HEK293 (cell line): ENCODE measurements around the gene PTRHD1.

Experiments used
- MEIS1 ChIP-seq: sonication (generic); formaldehyde crosslinking; IDR thresholded peaks from 2 replicates; pipeline ENCODE4 v1.8.1; 2022; ENCODE audit warnings: missing genetic modification reagents, mild to moderate bottlenecking, borderline replicate concordance
- ZFHX2 ChIP-seq: fragments of 450-650 bp; formaldehyde crosslinking; conservative IDR thresholded peaks from 2 replicates; pipeline ENCODE4 v1.5.1; 2016; ENCODE audit warnings: missing biosample characterization, missing genetic modification characterization
- ZFP37 ChIP-seq: fragments of 450-650 bp; formaldehyde crosslinking; IDR thresholded peaks from 2 replicates; pipeline ENCODE4 v1.5.1; 2016; ENCODE audit warnings: missing biosample characterization, missing genetic modification characterization
- ZNF423 ChIP-seq: fragments of 450-650 bp; formaldehyde crosslinking; IDR thresholded peaks from 2 replicates; pipeline ENCODE4 v1.5.1; 2016; ENCODE audit warnings: missing biosample characterization, missing genetic modification characterization
- ZNF776 ChIP-seq: fragments of 450-650 bp; formaldehyde crosslinking; IDR thresholded peaks from 2 replicates; pipeline ENCODE4 v1.5.0; 2017; ENCODE audit warnings: missing biosample characterization, missing genetic modification characterization, borderline replicate concordance
- TF ChIP-seq, protein P1 (sequence below): fragments of 450-650 bp; formaldehyde crosslinking; IDR thresholded peaks from 2 replicates; pipeline ENCODE4 v1.5.1; 2016; ENCODE audit warnings: missing biosample characterization, missing genetic modification characterization
- TF ChIP-seq, protein P2 (sequence below): fragments of 450-650 bp; IDR thresholded peaks from 2 replicates; pipeline ENCODE4 v1.5.1; 2018; ENCODE audit warnings: missing biosample characterization, mild to moderate bottlenecking, missing genetic modification characterization
- TF ChIP-seq, protein P3 (sequence below): fragments of 450-650 bp; formaldehyde crosslinking; IDR thresholded peaks from 2 replicates; pipeline ENCODE4 v1.5.1; 2016; ENCODE audit warnings: missing biosample characterization, missing genetic modification characterization
- TF ChIP-seq, protein P4 (sequence below): fragments of 450-650 bp; formaldehyde crosslinking; conservative IDR thresholded peaks from 2 replicates; pipeline ENCODE4 v1.5.1; 2016; ENCODE audit warnings: low read depth, missing biosample characterization, missing genetic modification characterization

DNA sequence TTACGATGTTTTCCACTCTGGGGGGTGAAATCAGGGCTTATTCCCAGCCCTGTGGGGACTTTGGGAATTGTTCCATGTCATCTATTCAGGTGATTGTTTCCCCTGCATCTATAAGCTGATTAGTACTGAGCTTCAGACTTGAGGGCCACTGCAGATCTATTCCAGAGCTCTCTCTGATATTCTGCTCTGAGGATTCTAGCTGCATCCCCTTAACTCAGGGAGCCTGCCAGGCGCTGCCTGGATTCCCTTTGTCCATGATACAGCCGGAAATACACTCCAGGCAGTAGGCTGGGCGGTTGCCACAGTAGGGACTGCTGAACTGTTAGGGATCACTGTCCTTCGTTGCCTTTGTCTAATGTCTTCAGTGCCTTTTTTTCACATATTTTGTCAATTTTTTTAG, 31.3 kb downstream of the PTRHD1 start:
- TF ChIP-seq, protein P1, sequence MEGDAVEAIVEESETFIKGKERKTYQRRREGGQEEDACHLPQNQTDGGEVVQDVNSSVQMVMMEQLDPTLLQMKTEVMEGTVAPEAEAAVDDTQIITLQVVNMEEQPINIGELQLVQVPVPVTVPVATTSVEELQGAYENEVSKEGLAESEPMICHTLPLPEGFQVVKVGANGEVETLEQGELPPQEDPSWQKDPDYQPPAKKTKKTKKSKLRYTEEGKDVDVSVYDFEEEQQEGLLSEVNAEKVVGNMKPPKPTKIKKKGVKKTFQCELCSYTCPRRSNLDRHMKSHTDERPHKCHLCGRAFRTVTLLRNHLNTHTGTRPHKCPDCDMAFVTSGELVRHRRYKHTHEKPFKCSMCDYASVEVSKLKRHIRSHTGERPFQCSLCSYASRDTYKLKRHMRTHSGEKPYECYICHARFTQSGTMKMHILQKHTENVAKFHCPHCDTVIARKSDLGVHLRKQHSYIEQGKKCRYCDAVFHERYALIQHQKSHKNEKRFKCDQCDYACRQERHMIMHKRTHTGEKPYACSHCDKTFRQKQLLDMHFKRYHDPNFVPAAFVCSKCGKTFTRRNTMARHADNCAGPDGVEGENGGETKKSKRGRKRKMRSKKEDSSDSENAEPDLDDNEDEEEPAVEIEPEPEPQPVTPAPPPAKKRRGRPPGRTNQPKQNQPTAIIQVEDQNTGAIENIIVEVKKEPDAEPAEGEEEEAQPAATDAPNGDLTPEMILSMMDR (tag by site-specific recombination) = no peak
- TF ChIP-seq ZNF423 (tag by site-specific recombination) = no peak
- no peak for TF ChIP-seq MEIS1
- TF ChIP-seq, protein P2, sequence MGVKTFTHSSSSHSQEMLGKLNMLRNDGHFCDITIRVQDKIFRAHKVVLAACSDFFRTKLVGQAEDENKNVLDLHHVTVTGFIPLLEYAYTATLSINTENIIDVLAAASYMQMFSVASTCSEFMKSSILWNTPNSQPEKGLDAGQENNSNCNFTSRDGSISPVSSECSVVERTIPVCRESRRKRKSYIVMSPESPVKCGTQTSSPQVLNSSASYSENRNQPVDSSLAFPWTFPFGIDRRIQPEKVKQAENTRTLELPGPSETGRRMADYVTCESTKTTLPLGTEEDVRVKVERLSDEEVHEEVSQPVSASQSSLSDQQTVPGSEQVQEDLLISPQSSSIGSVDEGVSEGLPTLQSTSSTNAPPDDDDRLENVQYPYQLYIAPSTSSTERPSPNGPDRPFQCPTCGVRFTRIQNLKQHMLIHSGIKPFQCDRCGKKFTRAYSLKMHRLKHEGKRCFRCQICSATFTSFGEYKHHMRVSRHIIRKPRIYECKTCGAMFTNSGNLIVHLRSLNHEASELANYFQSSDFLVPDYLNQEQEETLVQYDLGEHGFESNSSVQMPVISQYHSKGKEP (tag by site-specific recombination) = no peak
- no peak for TF ChIP-seq ZNF776 (tag by site-specific recombination)
- TF ChIP-seq, protein P3, sequence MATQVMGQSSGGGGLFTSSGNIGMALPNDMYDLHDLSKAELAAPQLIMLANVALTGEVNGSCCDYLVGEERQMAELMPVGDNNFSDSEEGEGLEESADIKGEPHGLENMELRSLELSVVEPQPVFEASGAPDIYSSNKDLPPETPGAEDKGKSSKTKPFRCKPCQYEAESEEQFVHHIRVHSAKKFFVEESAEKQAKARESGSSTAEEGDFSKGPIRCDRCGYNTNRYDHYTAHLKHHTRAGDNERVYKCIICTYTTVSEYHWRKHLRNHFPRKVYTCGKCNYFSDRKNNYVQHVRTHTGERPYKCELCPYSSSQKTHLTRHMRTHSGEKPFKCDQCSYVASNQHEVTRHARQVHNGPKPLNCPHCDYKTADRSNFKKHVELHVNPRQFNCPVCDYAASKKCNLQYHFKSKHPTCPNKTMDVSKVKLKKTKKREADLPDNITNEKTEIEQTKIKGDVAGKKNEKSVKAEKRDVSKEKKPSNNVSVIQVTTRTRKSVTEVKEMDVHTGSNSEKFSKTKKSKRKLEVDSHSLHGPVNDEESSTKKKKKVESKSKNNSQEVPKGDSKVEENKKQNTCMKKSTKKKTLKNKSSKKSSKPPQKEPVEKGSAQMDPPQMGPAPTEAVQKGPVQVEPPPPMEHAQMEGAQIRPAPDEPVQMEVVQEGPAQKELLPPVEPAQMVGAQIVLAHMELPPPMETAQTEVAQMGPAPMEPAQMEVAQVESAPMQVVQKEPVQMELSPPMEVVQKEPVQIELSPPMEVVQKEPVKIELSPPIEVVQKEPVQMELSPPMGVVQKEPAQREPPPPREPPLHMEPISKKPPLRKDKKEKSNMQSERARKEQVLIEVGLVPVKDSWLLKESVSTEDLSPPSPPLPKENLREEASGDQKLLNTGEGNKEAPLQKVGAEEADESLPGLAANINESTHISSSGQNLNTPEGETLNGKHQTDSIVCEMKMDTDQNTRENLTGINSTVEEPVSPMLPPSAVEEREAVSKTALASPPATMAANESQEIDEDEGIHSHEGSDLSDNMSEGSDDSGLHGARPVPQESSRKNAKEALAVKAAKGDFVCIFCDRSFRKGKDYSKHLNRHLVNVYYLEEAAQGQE (tag by site-specific recombination) = no peak
- TF ChIP-seq ZFP37 = no peak
- TF ChIP-seq, protein P4, sequence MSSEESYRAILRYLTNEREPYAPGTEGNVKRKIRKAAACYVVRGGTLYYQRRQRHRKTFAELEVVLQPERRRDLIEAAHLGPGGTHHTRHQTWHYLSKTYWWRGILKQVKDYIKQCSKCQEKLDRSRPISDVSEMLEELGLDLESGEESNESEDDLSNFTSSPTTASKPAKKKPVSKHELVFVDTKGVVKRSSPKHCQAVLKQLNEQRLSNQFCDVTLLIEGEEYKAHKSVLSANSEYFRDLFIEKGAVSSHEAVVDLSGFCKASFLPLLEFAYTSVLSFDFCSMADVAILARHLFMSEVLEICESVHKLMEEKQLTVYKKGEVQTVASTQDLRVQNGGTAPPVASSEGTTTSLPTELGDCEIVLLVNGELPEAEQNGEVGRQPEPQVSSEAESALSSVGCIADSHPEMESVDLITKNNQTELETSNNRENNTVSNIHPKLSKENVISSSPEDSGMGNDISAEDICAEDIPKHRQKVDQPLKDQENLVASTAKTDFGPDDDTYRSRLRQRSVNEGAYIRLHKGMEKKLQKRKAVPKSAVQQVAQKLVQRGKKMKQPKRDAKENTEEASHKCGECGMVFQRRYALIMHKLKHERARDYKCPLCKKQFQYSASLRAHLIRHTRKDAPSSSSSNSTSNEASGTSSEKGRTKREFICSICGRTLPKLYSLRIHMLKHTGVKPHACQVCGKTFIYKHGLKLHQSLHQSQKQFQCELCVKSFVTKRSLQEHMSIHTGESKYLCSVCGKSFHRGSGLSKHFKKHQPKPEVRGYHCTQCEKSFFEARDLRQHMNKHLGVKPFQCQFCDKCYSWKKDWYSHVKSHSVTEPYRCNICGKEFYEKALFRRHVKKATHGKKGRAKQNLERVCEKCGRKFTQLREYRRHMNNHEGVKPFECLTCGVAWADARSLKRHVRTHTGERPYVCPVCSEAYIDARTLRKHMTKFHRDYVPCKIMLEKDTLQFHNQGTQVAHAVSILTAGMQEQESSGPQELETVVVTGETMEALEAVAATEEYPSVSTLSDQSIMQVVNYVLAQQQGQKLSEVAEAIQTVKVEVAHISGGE (tag by site-specific recombination) = no peak
- no peak for TF ChIP-seq ZFHX2
